Suprapubic skin (tissue), 4 donors: Measurements from ENCODE around the gene IL11RA. TPM values are rescaled to one million over a fixed set of nuclear protein-coding genes. Genes with fewer than 3 reads are reported as not detected.

Source experiments
- DNase-seq, 2 donors: peaks; one replicate each; pipeline ENCODE4 v3.0.0-alpha.2; 2019; ENCODE audit warnings: low spot score in 2 of 2
- H3K27ac ChIP-seq: fragments of 200-600 bp; sonication (generic); one replicate; pipeline ENCODE4 v1.5.1; 2019
- H3K27me3 ChIP-seq: fragments of 200-600 bp; sonication (generic); one replicate; pipeline ENCODE4 v1.5.1; 2019
- H3K36me3 ChIP-seq: fragments of 200-600 bp; sonication (generic); one replicate; pipeline ENCODE4 v1.5.1; 2019
- H3K4me1 ChIP-seq: fragments of 200-600 bp; sonication (generic); one replicate; pipeline ENCODE4 v1.5.1; 2019
- H3K4me3 ChIP-seq: fragments of 200-600 bp; sonication (generic); one replicate; pipeline ENCODE4 v1.5.1; 2019; ENCODE audit warnings: mild to moderate bottlenecking
- H3K9me3 ChIP-seq: fragments of 200-600 bp; sonication (generic); one replicate; pipeline ENCODE4 v1.5.1; 2019
- EP300 ChIP-seq: sonication (generic); formaldehyde crosslinking; IDR thresholded peaks from one replicate; pipeline ENCODE4 v1.6.1; 2017; ENCODE audit warnings: antibody characterized with exemption
- POLR2A ChIP-seq, 2 donors: fragments of 450-650 bp; IDR thresholded peaks; one replicate each; pipeline ENCODE4 v1.6.1; 2017; ENCODE audit warnings: antibody characterized with exemption in 2 of 2, mild to moderate bottlenecking in 2 of 2, moderate library complexity in 2 of 2
- POLR2AphosphoS5 ChIP-seq, 3 donors: sonication (generic); formaldehyde crosslinking; IDR thresholded peaks; one replicate each; pipeline ENCODE4 v1.6.1; 2017; ENCODE audit warnings: antibody characterized with exemption in 3 of 3
- WGBS: methylation state at CpG from one replicate; pipeline ENCODE4 v1.1.5; 2018; 5-methylcytosine and 5-hydroxymethylcytosine counted together
- total RNA-seq, 4 donors: library from RNA; depleted of rRNA; stranded (reverse); fragments of >200 nt; gene quantifications; one replicate each; pipeline ENCODE4 v1.1.0, GENCODE V29; 2016
- TF ChIP-seq, protein P1 (sequence below), 2 donors: fragments of 200-600 bp in 1 of 2; fragments of 450-650 bp in 1 of 2; sonication (generic) in 1 of 2; IDR thresholded peaks; one replicate each; pipeline ENCODE4 v1.5.1; 2016 to 2019; ENCODE audit warnings: antibody characterized with exemption in 2 of 2, mild to moderate bottlenecking in 1 of 2, moderate library complexity in 1 of 2

IL11RA gene
- total RNA-seq, 4 donors from 2014 or later, result 23.4 to 114 (median 39.3) TPM

GRCh38 chr9:34625186-34625486 is 26.8 kb upstream of the IL11RA start:
- peaks cover 76% of the 10 kb centered on the region for H3K27me3 ChIP-seq
- TF ChIP-seq, protein P1, sequence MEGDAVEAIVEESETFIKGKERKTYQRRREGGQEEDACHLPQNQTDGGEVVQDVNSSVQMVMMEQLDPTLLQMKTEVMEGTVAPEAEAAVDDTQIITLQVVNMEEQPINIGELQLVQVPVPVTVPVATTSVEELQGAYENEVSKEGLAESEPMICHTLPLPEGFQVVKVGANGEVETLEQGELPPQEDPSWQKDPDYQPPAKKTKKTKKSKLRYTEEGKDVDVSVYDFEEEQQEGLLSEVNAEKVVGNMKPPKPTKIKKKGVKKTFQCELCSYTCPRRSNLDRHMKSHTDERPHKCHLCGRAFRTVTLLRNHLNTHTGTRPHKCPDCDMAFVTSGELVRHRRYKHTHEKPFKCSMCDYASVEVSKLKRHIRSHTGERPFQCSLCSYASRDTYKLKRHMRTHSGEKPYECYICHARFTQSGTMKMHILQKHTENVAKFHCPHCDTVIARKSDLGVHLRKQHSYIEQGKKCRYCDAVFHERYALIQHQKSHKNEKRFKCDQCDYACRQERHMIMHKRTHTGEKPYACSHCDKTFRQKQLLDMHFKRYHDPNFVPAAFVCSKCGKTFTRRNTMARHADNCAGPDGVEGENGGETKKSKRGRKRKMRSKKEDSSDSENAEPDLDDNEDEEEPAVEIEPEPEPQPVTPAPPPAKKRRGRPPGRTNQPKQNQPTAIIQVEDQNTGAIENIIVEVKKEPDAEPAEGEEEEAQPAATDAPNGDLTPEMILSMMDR (IDR thresholded peaks at IDR 0.05), result no peak
- TF ChIP-seq POLR2AphosphoS5 (IDR thresholded peaks at IDR 0.05) (no peak), EP300 (no peak), POLR2A (IDR thresholded peaks at IDR 0.05) (no peak)
- 80% methylated on average over 3 of the region's 3 CpGs for WGBS

GRCh38 chr9:34627716-34628655 is 24.0 kb upstream of the IL11RA start:
- Histone ChIP-seq H3K36me3 (no peaks in the 10 kb centered on the region), H3K27me3 (peaks cover 77% of the 10 kb centered on the region), H3K27ac (no peak overlapping the region), H3K9me3 (no peaks in the 10 kb centered on the region), H3K4me1 (peaks cover 24% of the 10 kb centered on the region), H3K4me3 (peak overlapping the region; percentile 50)
- WGBS, result 71% methylated on average over 20 of the region's 20 CpGs
- no peak for DNase-seq
- no peak for TF ChIP-seq EP300
- TF ChIP-seq, protein P1 (IDR thresholded peaks at IDR 0.05), result no peak
- TF ChIP-seq POLR2A (IDR thresholded peaks at IDR 0.05), result no peak
- no peak for TF ChIP-seq POLR2AphosphoS5 (IDR thresholded peaks at IDR 0.05)

More at GRCh38 chr9:34625186-34625486, 26.8 kb upstream of the IL11RA start:
- no peak for DNase-seq
- no peak overlapping the region for H3K27ac ChIP-seq
- no peaks in the 10 kb centered on the region for H3K9me3 ChIP-seq
- no peak overlapping the region for H3K4me3 ChIP-seq
- H3K4me1 ChIP-seq, result peaks cover 41% of the 10 kb centered on the region
- H3K36me3 ChIP-seq, result no peaks in the 10 kb centered on the region

DNA sequence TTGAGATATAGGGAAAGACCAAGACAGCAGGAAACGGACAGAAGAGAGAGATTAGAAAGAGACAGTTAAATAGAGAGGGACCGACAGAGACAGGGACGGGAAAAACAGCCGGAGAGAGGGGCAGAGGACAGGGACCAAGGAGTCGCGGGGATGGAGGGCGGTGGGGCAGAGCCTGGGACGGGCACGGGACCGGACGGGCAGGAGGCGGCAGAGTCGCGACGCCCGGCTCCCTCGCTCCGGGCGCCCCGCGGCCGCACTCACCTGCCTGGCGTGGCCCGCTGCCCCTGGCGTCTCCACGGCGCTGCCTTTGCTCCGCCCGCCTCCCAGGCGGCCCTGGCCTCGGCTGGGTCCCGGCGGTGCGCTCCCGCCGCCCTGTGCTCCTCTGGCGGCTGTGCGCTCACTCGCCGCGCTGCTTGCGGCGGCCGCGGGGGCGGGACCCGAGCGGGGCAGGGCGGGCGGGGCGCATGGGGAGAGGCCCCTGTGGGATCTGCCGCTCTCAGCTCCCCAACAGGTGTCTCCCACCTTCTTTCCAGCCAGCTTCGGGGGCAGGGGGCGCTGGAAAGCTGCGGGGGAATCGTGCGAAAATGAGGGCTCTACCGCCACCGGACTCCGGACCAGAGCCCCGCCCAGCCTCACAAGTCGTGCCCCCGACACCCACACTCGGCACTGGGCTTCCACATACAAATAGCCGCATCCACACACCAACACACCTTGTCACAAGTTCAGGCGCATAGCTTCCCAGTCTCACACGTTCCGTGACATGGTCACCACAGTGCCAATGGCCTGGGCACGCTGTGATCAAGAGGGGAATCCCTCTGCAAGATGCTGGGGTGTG is 23.1 kb upstream of the IL11RA start, which contains the start of gene ARID3C:
ARID3C (minus strand) TSS at position 411 of the 835 bp plus-strand sequence. CDS start 1,052 bp downstream, outside the sequence.
- WGBS, result 1% methylated on average over 35 of the region's 69 CpGs
- H3K27me3 ChIP-seq, result peaks cover 69% of the 10 kb centered on the region

GRCh38 chr9:34629491-34629808 is 22.5 kb upstream of the IL11RA start:
- DNase-seq, result no peak
- Histone ChIP-seq H3K4me1 (peaks cover 20% of the 10 kb centered on the region), H3K4me3 (peak overlapping the region; percentile 50), H3K36me3 (no peaks in the 10 kb centered on the region), H3K27ac (no peak overlapping the region), H3K9me3 (no peaks in the 10 kb centered on the region), H3K27me3 (peaks cover 64% of the 10 kb centered on the region)
- 41% methylated on average over 5 of the region's 5 CpGs for WGBS
- no peak for TF ChIP-seq POLR2A (IDR thresholded peaks at IDR 0.05)

More for the DNA sequence above, 23.1 kb upstream of the IL11RA start, which contains the start of gene ARID3C:
- TF ChIP-seq POLR2A (IDR thresholded peaks at IDR 0.05) (no peak), EP300 (no peak), POLR2AphosphoS5 (IDR thresholded peaks at IDR 0.05) (no peak)
- TF ChIP-seq, protein P1 (IDR thresholded peaks at IDR 0.05), result no peak
- no peaks in the 10 kb centered on the region for H3K9me3 ChIP-seq
- H3K27ac ChIP-seq, result no peak within 1 kb of the TSS
- peaks cover 18% of the 10 kb centered on the region for H3K4me1 ChIP-seq
- no peaks in the 10 kb centered on the region for H3K36me3 ChIP-seq
- peak within 1 kb of the TSS; percentile 50 for H3K4me3 ChIP-seq
- DNase-seq, result no peak

DNA sequence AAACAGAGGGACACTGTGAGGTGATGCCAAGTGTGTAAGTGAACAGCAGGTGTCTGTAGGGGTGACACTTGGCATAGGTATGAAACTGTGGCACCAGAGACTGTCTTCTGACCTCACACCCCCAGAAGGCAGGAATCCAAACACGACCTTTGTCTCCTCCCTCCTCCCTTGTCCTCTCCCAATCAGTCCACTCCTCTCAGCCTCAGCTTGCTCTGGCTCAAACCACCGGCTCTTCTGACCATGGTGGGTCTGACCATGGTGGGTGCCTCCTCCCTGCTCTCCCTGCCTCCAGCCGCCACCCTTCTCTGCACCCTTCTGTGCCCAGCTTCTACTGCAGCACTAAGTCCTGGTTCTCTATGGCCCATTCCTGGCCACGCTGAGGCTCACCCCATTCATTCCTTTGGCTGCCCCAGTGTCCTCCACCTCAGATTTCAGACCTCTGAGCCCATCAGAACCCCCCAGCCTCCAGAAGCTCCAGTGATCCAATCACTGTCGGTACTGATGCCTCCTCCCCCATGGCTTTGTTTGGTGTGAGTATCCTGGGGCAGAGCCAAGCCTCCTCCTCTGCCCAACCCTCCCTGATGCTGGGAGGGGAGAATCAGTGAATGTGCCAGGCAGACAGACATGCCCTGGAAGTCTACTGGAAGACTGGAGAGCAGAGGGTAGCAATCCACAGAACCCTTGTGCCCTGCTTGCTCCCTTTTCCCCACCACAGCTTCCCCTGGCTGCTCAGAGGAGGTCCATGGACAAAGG is 21.4 kb upstream of the IL11RA start:
- H3K27ac ChIP-seq, result no peak overlapping the region
- no peaks in the 10 kb centered on the region for H3K9me3 ChIP-seq
- TF ChIP-seq EP300, result no peak
- TF ChIP-seq POLR2AphosphoS5 (IDR thresholded peaks at IDR 0.05), result no peak
- TF ChIP-seq, protein P1 (IDR thresholded peaks at IDR 0.05), result no peak
- no peak for TF ChIP-seq POLR2A (IDR thresholded peaks at IDR 0.05)
- 29% methylated on average over 5 of the region's 5 CpGs for WGBS
- H3K4me3 ChIP-seq, result no peak overlapping the region
- H3K27me3 ChIP-seq, result peaks cover 53% of the 10 kb centered on the region
- H3K36me3 ChIP-seq, result peaks cover 2% of the 10 kb centered on the region
- peaks cover 20% of the 10 kb centered on the region for H3K4me1 ChIP-seq
- no peak for DNase-seq
